IMR-90 (cell line): Measurements from ENCODE around the gene CDH13. TPM values are rescaled to one million over a fixed set of nuclear protein-coding genes. Genes with fewer than 3 reads are reported as not detected.

Experiments used
- ATAC-seq: fragments of 200-7000 bp; cut with Tn5 transposase; 2 replicates; pipeline ENCODE4 v1.9.1; 2020; ENCODE audit warnings: low read depth, mild to moderate bottlenecking, moderate library complexity
- BruUV-seq: library from RNA; stranded (reverse); fragments of 400-500 nt; replicated peaks from 2 replicates; lab custom pipeline; 2021; lab: Mats Ljungman, UMichigan
- CTCF ChIA-PET: fragments of 300-600 bp; formaldehyde crosslinking; extraction: SDS; loops from one replicate; lab custom pipeline; 2021; ENCODE audit warnings: antibody characterized with exemption; lab: Yijun Ruan, JAX
- POLR2A ChIA-PET: fragments of 300-600 bp; sonication (Branson Sonifier 250); formaldehyde crosslinking; loops from one replicate; lab custom pipeline; 2022; ENCODE audit warnings: antibody characterized with exemption; ENCODE audit not compliant: unreplicated experiment; lab: Charles Lee
- DNase-seq: peaks from one replicate; pipeline ENCODE4 v3.0.0; 2013
- H2AFZ ChIP-seq: replicated peaks from 2 replicates; pipeline ENCODE3; 2013; ENCODE audit warnings: low read length, mild to moderate bottlenecking; ENCODE audit not compliant: poor library complexity
- H2AK5ac ChIP-seq: 2 replicates; pipeline ENCODE4 v1.6.1; 2013; ENCODE audit warnings: low read depth, low read length, inconsistent platforms
- H2AK9ac ChIP-seq: replicated peaks from 2 replicates; pipeline ENCODE3; 2013; ENCODE audit warnings: mild to moderate bottlenecking, low read depth, low read length, moderate library complexity; ENCODE audit not compliant: poor library complexity
- H2BK120ac ChIP-seq: 2 replicates; pipeline ENCODE4 v1.6.1; 2013; ENCODE audit warnings: low read depth, low read length, inconsistent platforms
- H2BK15ac ChIP-seq: 3 replicates; pipeline ENCODE4 v1.6.1; 2013; ENCODE audit warnings: low read depth, low read length, inconsistent platforms
- H2BK20ac ChIP-seq: 2 replicates; pipeline ENCODE4 v1.6.1; 2013; ENCODE audit warnings: low read depth, mild to moderate bottlenecking, inconsistent platforms, low read length, moderate library complexity
- H2BK5ac ChIP-seq: 2 replicates; pipeline ENCODE4 v1.6.1; 2013; ENCODE audit warnings: mild to moderate bottlenecking, low read depth, low read length, inconsistent platforms; ENCODE audit not compliant: poor library complexity, severe bottlenecking
- H3K14ac ChIP-seq: replicated peaks from 2 replicates; pipeline ENCODE4 v1.6.1; 2013; ENCODE audit warnings: low read depth, low read length, inconsistent platforms
- H3K18ac ChIP-seq: 2 replicates; pipeline ENCODE4 v1.6.1; 2013; ENCODE audit warnings: low read depth, low read length, control low read depth
- H3K23ac ChIP-seq: 2 replicates; pipeline ENCODE4 v1.6.1; 2013; ENCODE audit warnings: low read depth, low read length, inconsistent platforms
- H3K27ac ChIP-seq: 2 replicates; pipeline ENCODE4 v1.5.1; 2013; ENCODE audit warnings: mild to moderate bottlenecking, control low read depth, low read length; ENCODE audit not compliant: insufficient read depth
- H3K27me3 ChIP-seq: 2 replicates; pipeline ENCODE4 v1.6.1; 2013; ENCODE audit warnings: low read length; ENCODE audit not compliant: control insufficient read depth, insufficient read depth
- H3K36me3 ChIP-seq: 2 replicates; pipeline ENCODE4 v1.6.1; 2013; ENCODE audit warnings: low read length, mixed read lengths; ENCODE audit not compliant: control insufficient read depth, insufficient read depth
- H3K4ac ChIP-seq: 2 replicates; pipeline ENCODE4 v1.6.1; 2013; ENCODE audit warnings: low read depth, low read length, inconsistent platforms
- H3K4me1 ChIP-seq: 2 replicates; pipeline ENCODE4 v1.6.1; 2013; ENCODE audit warnings: low read length, mixed read lengths; ENCODE audit not compliant: control insufficient read depth, insufficient read depth
- H3K4me2 ChIP-seq: 2 replicates; pipeline ENCODE4 v1.6.1; 2013; ENCODE audit warnings: low read depth, mild to moderate bottlenecking, control low read depth, low read length, moderate library complexity
- H3K4me3 ChIP-seq: 2 replicates; pipeline ENCODE4 v1.5.1; 2013; ENCODE audit warnings: low read depth, mild to moderate bottlenecking, control low read depth, low read length, moderate library complexity; ENCODE audit not compliant: insufficient read depth
- H3K56ac ChIP-seq: 2 replicates; pipeline ENCODE4 v1.6.1; 2013; ENCODE audit warnings: low read length, inconsistent platforms; ENCODE audit not compliant: insufficient read depth; ENCODE audit errors: extremely low read depth
- H3K79me1 ChIP-seq, 2 experiments: 2 replicates each; pipeline ENCODE4 v1.6.1; 2013; ENCODE audit warnings: low read length in 2 of 2, inconsistent platforms in 1 of 2, low read depth in 1 of 2
- H3K9ac ChIP-seq: 2 replicates; pipeline ENCODE4 v1.6.1; 2013; ENCODE audit warnings: low read depth, low read length, control low read depth
- H3K9me1 ChIP-seq: 2 replicates; pipeline ENCODE4 v1.6.1; 2013; ENCODE audit warnings: low read length, inconsistent platforms; ENCODE audit not compliant: insufficient read depth
- H3K9me3 ChIP-seq: 2 replicates; pipeline ENCODE4 v1.6.1; 2013; ENCODE audit warnings: low read length; ENCODE audit not compliant: control insufficient read depth, insufficient read depth
- H4K20me1 ChIP-seq: 2 replicates; pipeline ENCODE4 v1.6.1; 2013; ENCODE audit warnings: low read length, inconsistent platforms; ENCODE audit not compliant: insufficient read depth
- H4K5ac ChIP-seq: 2 replicates; pipeline ENCODE4 v1.6.1; 2013; ENCODE audit warnings: mild to moderate bottlenecking, low read depth, low read length, control low read depth
- H4K8ac ChIP-seq, 2 experiments: 2 replicates each; pipeline ENCODE4 v1.6.1; 2013; ENCODE audit warnings: low read depth in 2 of 2, low read length in 2 of 2, control low read depth in 1 of 2, inconsistent platforms in 1 of 2
- H4K91ac ChIP-seq: 2 replicates; pipeline ENCODE4 v1.6.1; 2013; ENCODE audit warnings: low read depth, low read length, inconsistent platforms; ENCODE audit not compliant: insufficient read depth
- BHLHE40 ChIP-seq: fragments of 150-350 bp; IDR thresholded peaks from 2 replicates; pipeline ENCODE4 v1.6.1; 2016; ENCODE audit warnings: mild to moderate bottlenecking, low read depth, low read length
- CHD1 ChIP-seq: IDR thresholded peaks from 2 replicates; pipeline ENCODE4 v1.6.1; 2012; ENCODE audit warnings: low read depth, low read length, improper control_type of control experiment
- FOS ChIP-seq: fragments of 150-350 bp; IDR thresholded peaks from 2 replicates; pipeline ENCODE4 v1.6.1; 2016; ENCODE audit warnings: low read depth, low read length
- MAFK ChIP-seq: IDR thresholded peaks from 2 replicates; pipeline ENCODE4 v1.6.1; 2012; ENCODE audit warnings: low read depth, low read length, improper control_type of control experiment
- MAZ ChIP-seq: IDR thresholded peaks from 2 replicates; pipeline ENCODE4 v1.6.1; 2012; ENCODE audit warnings: low read depth, mild to moderate bottlenecking, low read length, improper control_type of control experiment, moderate library complexity, borderline replicate concordance
- MXI1 ChIP-seq: IDR thresholded peaks from 2 replicates; pipeline ENCODE4 v1.6.1; 2012; ENCODE audit warnings: low read depth, mild to moderate bottlenecking, low read length, moderate library complexity, borderline replicate concordance
- NFE2L2 ChIP-seq: fragments of 150-350 bp; IDR thresholded peaks from 2 replicates; pipeline ENCODE4 v1.6.1; 2016; ENCODE audit warnings: low read depth, mild to moderate bottlenecking, low read length
- POLR2A ChIP-seq: IDR thresholded peaks from 2 replicates; pipeline ENCODE4 v1.6.1; 2012; ENCODE audit warnings: mild to moderate bottlenecking, low read depth, low read length
- RAD21 ChIP-seq: IDR thresholded peaks from 2 replicates; pipeline ENCODE4 v1.6.1; 2012; ENCODE audit warnings: low read length, improper control_type of control experiment
- RCOR1 ChIP-seq: IDR thresholded peaks from 2 replicates; pipeline ENCODE4 v1.6.1; 2012; ENCODE audit warnings: mild to moderate bottlenecking, low read length, improper control_type of control experiment; ENCODE audit not compliant: insufficient replicate concordance
- RFX5 ChIP-seq: IDR thresholded peaks from 2 replicates; pipeline ENCODE4 v1.8.0; 2012; ENCODE audit warnings: low read depth, mild to moderate bottlenecking, low read length, moderate library complexity
- SMC3 ChIP-seq: fragments of 150-350 bp; IDR thresholded peaks from 2 replicates; pipeline ENCODE4 v1.6.1; 2016; ENCODE audit warnings: low read depth, mild to moderate bottlenecking, antibody characterized with exemption, low read length, moderate library complexity
- USF2 ChIP-seq: fragments of 150-350 bp; IDR thresholded peaks from 2 replicates; pipeline ENCODE4 v1.6.1; 2017; ENCODE audit warnings: mild to moderate bottlenecking, antibody characterized with exemption, low read length, low read depth
- WGBS, 2 experiments: methylation state at CpG; one replicate each; pipeline versions ENCODE4 v1.1.5 to v1.1.7; 2013; ENCODE audit warnings: missing lambda C conversion rate in 2 of 2; ENCODE audit not compliant: insufficient read length in 1 of 2; ENCODE audit errors: extremely low coverage in 2 of 2; 5-methylcytosine and 5-hydroxymethylcytosine counted together
- dilution Hi-C: fragments of 300-500 bp; cut with HindIII; formaldehyde crosslinking; loops from one replicate; pipeline ENCODE4 v1.14.3; 2018; ENCODE audit warnings: low sequenced_read_pairs; ENCODE audit not compliant: unreplicated experiment
- in situ Hi-C: fragments of 300-500 bp; cut with MboI; formaldehyde crosslinking; loops from 3 replicates; pipeline ENCODE4 v1.14.3; 2019; ENCODE audit warnings: low sequenced_read_pairs, inconsistent platforms, mixed read lengths
- intact Hi-C: fragments of 100-400 bp; cut with micrococcal nuclease; formaldehyde crosslinking; loops from 2 replicates; pipeline ENCODE4 v1.10.0; 2022
- polyA plus RNA-seq, 3 experiments: library from polyadenylated mRNA; depleted of rRNA; stranded (reverse); fragments of >200 nt; gene quantifications; 2 replicates each; pipeline ENCODE4 v1.2.3, GENCODE V29; 2012; ENCODE audit warnings: low replicate concordance in 1 of 3
- total RNA-seq: library from RNA; depleted of rRNA; stranded (reverse); fragments of >200 nt; gene quantifications from 2 replicates; pipeline ENCODE4 v1.2.3, GENCODE V29; 2012
- TF ChIP-seq, protein P1 (sequence below): fragments of 150-350 bp; IDR thresholded peaks from 2 replicates; pipeline ENCODE4 v1.6.1; 2016; ENCODE audit warnings: low read depth, mild to moderate bottlenecking, low read length, moderate library complexity, borderline replicate concordance

Gene CDH13
- total and polyA plus RNA-seq, 2 of the 4 experiments (the other 2 are of a cell fraction), result 61.6 to 74.7 TPM

DNA sequence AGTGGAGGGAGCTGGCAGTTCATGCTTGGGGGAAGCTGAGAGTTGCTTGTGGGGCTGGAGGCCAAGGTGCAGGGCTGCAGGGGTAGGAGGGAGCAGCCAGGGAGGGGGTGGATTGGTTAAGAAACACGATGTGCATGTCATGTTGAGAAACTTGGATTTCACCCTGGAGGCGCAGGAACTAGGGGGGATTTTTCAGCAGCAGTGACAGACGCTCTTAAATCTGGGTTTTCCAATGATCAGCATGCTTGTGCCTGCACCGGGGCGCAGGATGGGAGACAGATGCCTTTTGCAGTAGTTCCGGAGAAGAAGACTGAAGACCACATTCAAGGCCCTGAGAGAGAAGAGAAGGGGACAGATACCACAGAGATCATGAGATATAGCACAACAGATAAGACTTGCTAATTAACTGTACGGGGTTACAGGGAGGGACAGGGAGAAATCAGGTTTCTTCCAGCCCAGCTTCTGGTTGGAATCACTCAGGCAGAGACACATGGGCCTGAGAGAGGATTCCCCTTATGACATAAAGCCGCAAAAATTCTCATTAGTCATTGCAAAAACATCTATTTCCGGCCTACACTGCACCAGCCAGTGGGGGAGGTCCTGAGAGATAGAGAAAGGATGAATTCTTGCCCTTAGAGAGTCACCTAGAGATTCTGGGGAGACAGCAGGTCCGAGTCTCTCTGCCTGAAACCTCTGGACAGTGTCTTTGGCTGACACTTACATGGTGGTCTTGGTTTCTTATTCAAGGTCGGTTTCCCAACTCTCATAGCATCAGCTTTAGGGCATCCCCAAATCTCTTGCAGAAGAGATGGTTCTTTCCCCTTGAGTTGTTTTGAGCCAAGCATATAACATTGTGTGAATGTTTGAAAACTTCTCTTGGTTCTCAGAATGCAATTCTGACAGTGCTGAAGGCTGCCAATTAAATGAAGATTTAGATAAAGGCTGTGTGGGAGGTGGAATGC, 27.1 kb downstream of the CDH13 start:
- H2AFZ ChIP-seq, result peak overlapping the region; percentile 52
- TF ChIP-seq POLR2A, result peak; percentile 70
- TF ChIP-seq BHLHE40, result peak; percentile 52; the same call in 1 of the 2 replicates
- no peak for TF ChIP-seq RFX5
- peak; percentile 81 for TF ChIP-seq FOS
- peak; percentile 55; the same call in 1 of the 2 replicates for TF ChIP-seq MAZ
- no peak for TF ChIP-seq CHD1
- TF ChIP-seq RAD21, result peak; percentile 22
- TF ChIP-seq USF2, result peak; percentile 42; the same call in 1 of the 2 replicates
- peak; percentile 58; the same call in 1 of the 2 replicates for TF ChIP-seq MXI1
- TF ChIP-seq, protein P1, sequence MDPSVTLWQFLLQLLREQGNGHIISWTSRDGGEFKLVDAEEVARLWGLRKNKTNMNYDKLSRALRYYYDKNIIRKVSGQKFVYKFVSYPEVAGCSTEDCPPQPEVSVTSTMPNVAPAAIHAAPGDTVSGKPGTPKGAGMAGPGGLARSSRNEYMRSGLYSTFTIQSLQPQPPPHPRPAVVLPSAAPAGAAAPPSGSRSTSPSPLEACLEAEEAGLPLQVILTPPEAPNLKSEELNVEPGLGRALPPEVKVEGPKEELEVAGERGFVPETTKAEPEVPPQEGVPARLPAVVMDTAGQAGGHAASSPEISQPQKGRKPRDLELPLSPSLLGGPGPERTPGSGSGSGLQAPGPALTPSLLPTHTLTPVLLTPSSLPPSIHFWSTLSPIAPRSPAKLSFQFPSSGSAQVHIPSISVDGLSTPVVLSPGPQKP, result no peak
- peak; percentile 53; the same call in 1 of the 2 replicates for TF ChIP-seq NFE2L2
- TF ChIP-seq MAFK, result no peak
- no peak for TF ChIP-seq RCOR1
- TF ChIP-seq SMC3, result no peak

More for the DNA sequence above, 27.1 kb downstream of the CDH13 start:
- Histone ChIP-seq H3K56ac (peak overlapping the region; percentile 97), H2AK5ac (peak overlapping the region; percentile 92), H2BK20ac (peak overlapping the region; percentile 98), H4K8ac (peak overlapping the region; percentile 64 to 97), H3K4ac (peak overlapping the region; percentile 98), H3K23ac (peak overlapping the region; percentile 92), H3K4me1 (peaks cover 33% of the 10 kb centered on the region), H3K36me3 (no peaks in the 10 kb centered on the region), H3K9ac (peak overlapping the region; percentile 41), H3K27me3 (no peaks in the 10 kb centered on the region), H3K9me3 (no peaks in the 10 kb centered on the region), H4K5ac (peak overlapping the region; percentile 35), H4K91ac (peak overlapping the region; percentile 93), H4K20me1 (no peaks in the 10 kb centered on the region), H3K9me1 (peaks cover 34% of the 10 kb centered on the region), H2BK15ac (peak overlapping the region; percentile 99), H3K4me3 (no peak overlapping the region), H2BK120ac (peak overlapping the region; percentile 99), H3K4me2 (peak overlapping the region; percentile 72), H3K27ac (peak overlapping the region; percentile 85), H2BK5ac (peak overlapping the region; percentile 83), H2AK9ac (peak overlapping the region; percentile 53), H3K18ac (peak overlapping the region; percentile 71), H3K79me1 (peaks cover 46 to 79% of the 10 kb centered on the region in 2 experiments), H3K14ac (peak overlapping the region; percentile 97)
- ChIA-PET CTCF (interaction anchor here (2.6 kb wide), 1 partner anchor 11 kb away, joined by 7 read pairs; no protein-coding TSS in a partner anchor), POLR2A (interaction anchor here (0.5 to 1.0 kb wide), 2 partner anchors 17 to 143 kb away, joined by 3 read pairs; no protein-coding TSS in a partner anchor)
- in situ Hi-C loops (no loop called here), dilution Hi-C loops (no loop called here), intact Hi-C loops (loop anchor here (2.0 to 5.0 kb wide), 2 partner anchors 47 to 343 kb away; no protein-coding TSS in a partner anchor)
- DNase-seq (peak; percentile 95), ATAC-seq (peak; percentile 77)
- BruUV-seq, result TSS peak; percentile 79
- 42% methylated on average over 3 of the region's 11 CpGs; no CpG with 5 or more reads in 1 of the 2 experiments for WGBS, 2 experiments
